ENCODE results near the gene COQ8A.
"Not testable (repeated sequence)": the region's sequence is repeated elsewhere in the genome, so short reads cannot be mapped to it uniquely, and the experiment has no call there.

The COQ8A gene

GRCh38 chr1:226929260-226930111 is 10.6 kb upstream of the COQ8A start:
- not testable (repeated sequence) for DNase-seq

- DNase-seq = no peak
Observed at GRCh38 chr1:226934483-226935237, 5.4 kb upstream of the COQ8A start.

- DNase-seq = no peak
Observed at GRCh38 chr1:226937940-226938725, 2.0 kb upstream of the COQ8A start.

- no peak for DNase-seq
Observed at GRCh38 chr1:226938903-226939437, 1.1 kb upstream of the COQ8A start.

- no peak for DNase-seq
Observed at GRCh38 chr1:226939438-226940028, 561 bp upstream of the COQ8A start.

GRCh38 chr1:226940806-226941067 is 643 bp downstream of the COQ8A start:
- no peak for DNase-seq

- no peak for DNase-seq
Observed at GRCh38 chr1:226942392-226942791, 2.3 kb downstream of the COQ8A start.

GRCh38 chr1:226943156-226943555 is 3.1 kb downstream of the COQ8A start:
- DNase-seq = no peak

- no peak for DNase-seq
Observed at GRCh38 chr1:226943927-226944326, 3.8 kb downstream of the COQ8A start.

- no peak for DNase-seq
Observed at GRCh38 chr1:226945106-226945857, 5.2 kb downstream of the COQ8A start.

- DNase-seq = no peak
Observed at GRCh38 chr1:226945858-226946245, 5.8 kb downstream of the COQ8A start.

GRCh38 chr1:226946285-226946684 is 6.2 kb downstream of the COQ8A start:
- DNase-seq = no peak

GRCh38 chr1:226946841-226947240 is 6.7 kb downstream of the COQ8A start:
- no peak for DNase-seq

- no peak for DNase-seq
Observed at GRCh38 chr1:226948051-226948450, 8.0 kb downstream of the COQ8A start.

GRCh38 chr1:226948480-226948879 is 8.4 kb downstream of the COQ8A start:
- DNase-seq = no peak

GRCh38 chr1:226948996-226949395 is 8.9 kb downstream of the COQ8A start:
- DNase-seq = no peak

- no peak for DNase-seq
Observed at GRCh38 chr1:226949401-226949800, 9.3 kb downstream of the COQ8A start.

- no peak for DNase-seq
Observed at GRCh38 chr1:226950316-226950715, 10.2 kb downstream of the COQ8A start.

GRCh38 chr1:226950871-226951270 is 10.8 kb downstream of the COQ8A start:
- DNase-seq = no peak

GRCh38 chr1:226951286-226952117 is 11.4 kb downstream of the COQ8A start:
- DNase-seq = no peak

- DNase-seq = no peak
Observed at GRCh38 chr1:226952118-226952441, 12.0 kb downstream of the COQ8A start.

Measured in activated T-cell treated with anti-CD3 and anti-CD28 coated beads, Interleukin-2, amount 50 U/mL, for 1 hour (primary cell).